GM21390 (cell line): ENCODE results near the gene TFB2M.
"Not testable (repeated sequence)": the region's sequence is repeated elsewhere in the genome, so short reads cannot be mapped to it uniquely, and the experiment has no call there.

Source experiments
- ATAC-seq: cut with Tn5 transposase; IDR thresholded peaks from one replicate; pipeline ENCODE4 v1.9.1; 2021; ENCODE audit not compliant: unreplicated experiment

Gene TFB2M

GRCh38 chr1:246566128-246566812 is at the start of gene TFB2M, which contains the start of gene CNST:
Gene TFB2M, minus strand, starts transcription at chr1:246566261. Its CDS starts 123 bp downstream, at chr1:246566138.
Gene CNST, plus strand, starts transcription at chr1:246566456. Its CDS starts 25,107 bp downstream, at chr1:246591563.
- peak; percentile 90 for ATAC-seq

GRCh38 chr1:246613096-246613758 is 47.2 kb upstream of the TFB2M start:
- ATAC-seq = no peak

- no peak for ATAC-seq
Observed at GRCh38 chr1:246609632-246610031, 43.6 kb upstream of the TFB2M start.

GRCh38 chr1:246608616-246609376 is 42.7 kb upstream of the TFB2M start:
- ATAC-seq = peak; percentile 72

GRCh38 chr1:246607462-246607861 is 41.4 kb upstream of the TFB2M start:
- no peak for ATAC-seq

- ATAC-seq = not testable (repeated sequence)
Observed at GRCh38 chr1:246605231-246605630, 39.2 kb upstream of the TFB2M start.

GRCh38 chr1:246602194-246602593 is 36.1 kb upstream of the TFB2M start:
- ATAC-seq = no peak

- no peak for ATAC-seq
Observed at GRCh38 chr1:246600579-246600978, 34.5 kb upstream of the TFB2M start.

- ATAC-seq = no peak
Observed at GRCh38 chr1:246599315-246599714, 33.3 kb upstream of the TFB2M start.

GRCh38 chr1:246597971-246598370 is 31.9 kb upstream of the TFB2M start:
- ATAC-seq = no peak

GRCh38 chr1:246597340-246597739 is 31.3 kb upstream of the TFB2M start:
- ATAC-seq = no peak

GRCh38 chr1:246595146-246595545 is 29.1 kb upstream of the TFB2M start:
- no peak for ATAC-seq

GRCh38 chr1:246592695-246593094 is 26.6 kb upstream of the TFB2M start:
- no peak for ATAC-seq

GRCh38 chr1:246591958-246592357 is 25.9 kb upstream of the TFB2M start:
- no peak for ATAC-seq

- ATAC-seq = peak; percentile 97
Observed at GRCh38 chr1:246591504-246591903, 25.4 kb upstream of the TFB2M start.

- ATAC-seq = peak; percentile 45
Observed at GRCh38 chr1:246591047-246591446, 25.0 kb upstream of the TFB2M start.

- ATAC-seq = not testable (repeated sequence)
Observed at GRCh38 chr1:246589919-246590318, 23.9 kb upstream of the TFB2M start.

- no peak for ATAC-seq
Observed at GRCh38 chr1:246588159-246588721, 22.2 kb upstream of the TFB2M start.

GRCh38 chr1:246587606-246588005 is 21.5 kb upstream of the TFB2M start:
- no peak for ATAC-seq

GRCh38 chr1:246587032-246587431 is 21.0 kb upstream of the TFB2M start:
- no peak for ATAC-seq

- ATAC-seq = no peak
Observed at GRCh38 chr1:246583448-246584185, 17.6 kb upstream of the TFB2M start.
